Loucy (cell line): ENCODE measurements around the gene MAN1C1.

Experiments
- H2AFZ ChIP-seq: fragments of 200-600 bp; sonication (generic); 2 replicates; pipeline ENCODE4 v1.6.0; 2016; ENCODE audit warnings: antibody characterized with exemption, mild to moderate bottlenecking, low read length, moderate library complexity
- H3F3A ChIP-seq: fragments of 200-600 bp; 2 replicates; pipeline ENCODE4 v1.6.0; 2016; ENCODE audit warnings: antibody characterized with exemption, low read depth, mild to moderate bottlenecking
- H3K27me3 ChIP-seq: fragments of 200-600 bp; sonication (generic); 2 replicates; pipeline ENCODE4 v1.6.1; 2014; ENCODE audit warnings: low read length, mild to moderate bottlenecking; ENCODE audit not compliant: insufficient read depth, poor library complexity, severe bottlenecking
- H3K36me3 ChIP-seq: fragments of 200-600 bp; sonication (generic); 2 replicates; pipeline ENCODE4 v1.6.1; 2016; ENCODE audit warnings: low read length; ENCODE audit not compliant: insufficient read depth
- H3K4me1 ChIP-seq: fragments of 200-600 bp; sonication (generic); 2 replicates; pipeline ENCODE4 v1.5.1; 2014; ENCODE audit warnings: low read length, mild to moderate bottlenecking; ENCODE audit not compliant: insufficient read depth, poor library complexity, severe bottlenecking
- H3K4me2 ChIP-seq: fragments of 200-600 bp; sonication (generic); 2 replicates; pipeline ENCODE4 v1.6.0; 2014; ENCODE audit warnings: antibody characterized with exemption, low read length, low read depth, mild to moderate bottlenecking; ENCODE audit not compliant: poor library complexity, severe bottlenecking
- H3K4me3 ChIP-seq: fragments of 200-600 bp; sonication (generic); 2 replicates; pipeline ENCODE4 v1.5.1; 2014; ENCODE audit warnings: low read length, mild to moderate bottlenecking, mixed read lengths; ENCODE audit not compliant: poor library complexity, severe bottlenecking
- H3K79me2 ChIP-seq: fragments of 200-600 bp; sonication (generic); 2 replicates; pipeline ENCODE4 v1.6.1; 2014; ENCODE audit warnings: low read length; ENCODE audit not compliant: insufficient read depth
- H3K9ac ChIP-seq: fragments of 200-600 bp; sonication (generic); 2 replicates; pipeline ENCODE4 v1.6.0; 2014; ENCODE audit warnings: mild to moderate bottlenecking, low read depth, low read length, moderate library complexity; ENCODE audit not compliant: poor library complexity, severe bottlenecking
- H3K9me2 ChIP-seq: fragments of 200-600 bp; sonication (generic); replicated peaks from 2 replicates; pipeline ENCODE4 v1.6.1; 2016; ENCODE audit warnings: low read depth, low read length, mixed read lengths
- H3K9me3 ChIP-seq: fragments of 200-600 bp; sonication (generic); 2 replicates; pipeline ENCODE4 v1.6.1; 2014; ENCODE audit warnings: mild to moderate bottlenecking, antibody characterized with exemption, low read length, low read depth; ENCODE audit not compliant: insufficient read depth
- H4K20me1 ChIP-seq: fragments of 200-600 bp; sonication (generic); 2 replicates; pipeline ENCODE4 v1.6.0; 2014; ENCODE audit warnings: antibody characterized with exemption, low read length, mild to moderate bottlenecking; ENCODE audit not compliant: insufficient read depth, poor library complexity, severe bottlenecking
- EZH2phosphoT487 ChIP-seq: fragments of 200-600 bp; IDR thresholded peaks from 2 replicates; pipeline ENCODE4 v1.6.1; 2018; ENCODE audit warnings: antibody characterized with exemption, mild to moderate bottlenecking, moderate library complexity, borderline replicate concordance
- TF ChIP-seq, protein P1 (sequence below): fragments of 200-600 bp; sonication (generic); conservative IDR thresholded peaks from 2 replicates; pipeline ENCODE4 v1.5.1; 2014; ENCODE audit warnings: mild to moderate bottlenecking, antibody characterized with exemption, low read length

The MAN1C1 gene

DNA sequence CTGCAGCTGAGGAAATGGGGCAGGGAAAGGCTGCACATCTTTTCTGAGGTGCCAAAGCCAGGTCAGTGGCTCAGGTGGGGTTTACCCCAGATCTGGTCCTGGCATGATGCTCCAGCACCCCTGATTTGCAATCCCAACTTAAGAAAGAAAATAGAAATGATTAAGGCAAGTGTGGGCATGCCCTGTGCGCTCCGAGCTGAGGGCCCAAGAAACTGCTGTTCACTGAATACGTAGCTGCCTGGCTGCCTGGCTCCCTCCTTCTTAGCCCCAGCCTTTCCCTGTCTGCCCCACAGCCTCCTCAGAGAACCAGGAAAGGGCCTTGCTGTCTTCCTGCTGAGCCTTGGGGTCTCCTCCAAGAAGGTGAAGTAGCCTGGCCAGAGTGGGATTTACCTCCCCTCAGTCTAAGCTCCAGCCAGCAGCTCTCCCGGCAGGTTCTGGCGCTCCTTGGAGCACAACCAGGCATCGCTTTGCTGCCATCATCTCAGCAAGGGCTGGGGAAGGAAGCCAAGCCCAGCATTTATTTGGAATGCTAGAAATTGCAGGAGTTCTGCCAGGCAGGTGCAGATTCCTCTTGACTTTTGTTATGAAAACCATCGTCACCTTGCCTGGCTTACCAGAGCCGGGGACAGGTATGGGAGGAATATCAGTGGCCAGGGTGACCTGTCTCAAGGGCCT lies 132.1 kb downstream of the MAN1C1 start:
- H3K36me3 ChIP-seq, result no peaks in the 10 kb centered on the region
- H3K27me3 ChIP-seq, result no peaks in the 10 kb centered on the region
- no peaks in the 10 kb centered on the region for H3K79me2 ChIP-seq
- no peak overlapping the region for H3K9ac ChIP-seq
- H2AFZ ChIP-seq, result no peak overlapping the region
- no peaks in the 10 kb centered on the region for H4K20me1 ChIP-seq
- H3F3A ChIP-seq, result no peaks in the 10 kb centered on the region
- no peaks in the 10 kb centered on the region for H3K9me3 ChIP-seq
- TF ChIP-seq, protein P1, sequence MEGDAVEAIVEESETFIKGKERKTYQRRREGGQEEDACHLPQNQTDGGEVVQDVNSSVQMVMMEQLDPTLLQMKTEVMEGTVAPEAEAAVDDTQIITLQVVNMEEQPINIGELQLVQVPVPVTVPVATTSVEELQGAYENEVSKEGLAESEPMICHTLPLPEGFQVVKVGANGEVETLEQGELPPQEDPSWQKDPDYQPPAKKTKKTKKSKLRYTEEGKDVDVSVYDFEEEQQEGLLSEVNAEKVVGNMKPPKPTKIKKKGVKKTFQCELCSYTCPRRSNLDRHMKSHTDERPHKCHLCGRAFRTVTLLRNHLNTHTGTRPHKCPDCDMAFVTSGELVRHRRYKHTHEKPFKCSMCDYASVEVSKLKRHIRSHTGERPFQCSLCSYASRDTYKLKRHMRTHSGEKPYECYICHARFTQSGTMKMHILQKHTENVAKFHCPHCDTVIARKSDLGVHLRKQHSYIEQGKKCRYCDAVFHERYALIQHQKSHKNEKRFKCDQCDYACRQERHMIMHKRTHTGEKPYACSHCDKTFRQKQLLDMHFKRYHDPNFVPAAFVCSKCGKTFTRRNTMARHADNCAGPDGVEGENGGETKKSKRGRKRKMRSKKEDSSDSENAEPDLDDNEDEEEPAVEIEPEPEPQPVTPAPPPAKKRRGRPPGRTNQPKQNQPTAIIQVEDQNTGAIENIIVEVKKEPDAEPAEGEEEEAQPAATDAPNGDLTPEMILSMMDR, result no peak
- no peak for TF ChIP-seq EZH2phosphoT487
- no peak overlapping the region for H3K4me2 ChIP-seq
- no peak overlapping the region for H3K4me3 ChIP-seq
- H3K9me2 ChIP-seq, result no peaks in the 10 kb centered on the region
- no peaks in the 10 kb centered on the region for H3K4me1 ChIP-seq

DNA sequence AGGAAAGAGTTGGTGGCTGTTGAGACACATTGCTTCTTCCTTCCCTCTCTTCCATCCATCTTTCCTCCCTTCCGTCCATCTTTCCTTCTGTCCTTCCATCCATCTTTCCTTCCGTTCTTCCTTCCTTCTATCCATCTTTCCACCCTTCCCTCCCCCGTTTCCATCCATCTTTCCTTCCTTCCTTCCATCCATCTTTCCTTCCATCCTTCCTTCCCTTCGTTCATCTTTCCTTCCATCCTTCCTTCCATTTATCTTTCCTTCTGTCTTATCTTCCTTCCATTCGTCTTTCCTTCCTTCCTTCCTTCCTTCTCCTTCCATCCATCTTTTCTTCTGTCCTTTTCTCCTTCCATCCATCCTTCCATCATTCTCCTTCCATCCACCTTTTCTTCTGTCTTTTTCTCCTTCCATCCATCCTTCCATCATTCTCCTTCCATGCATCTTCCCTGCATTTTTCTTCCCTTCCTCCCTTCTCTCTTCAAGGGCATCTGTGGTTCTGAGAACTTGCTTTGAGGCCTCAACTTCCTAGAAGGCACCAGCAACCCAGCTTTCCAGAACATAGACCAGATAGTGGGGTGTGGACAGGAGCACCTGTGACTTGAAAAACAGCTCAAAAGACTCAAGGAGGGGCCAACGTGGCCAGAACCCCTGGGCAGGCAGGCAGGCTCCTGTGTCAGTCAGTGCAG lies 134.5 kb downstream of the MAN1C1 start:
- Histone ChIP-seq H3K36me3 (no peaks in the 10 kb centered on the region), H3K79me2 (no peaks in the 10 kb centered on the region), H3K4me2 (no peak overlapping the region), H3K9ac (no peak overlapping the region), H3F3A (no peaks in the 10 kb centered on the region), H2AFZ (no peak overlapping the region), H3K9me2 (no peaks in the 10 kb centered on the region), H3K27me3 (no peaks in the 10 kb centered on the region), H4K20me1 (no peaks in the 10 kb centered on the region), H3K4me1 (peaks cover 5% of the 10 kb centered on the region), H3K9me3 (no peaks in the 10 kb centered on the region), H3K4me3 (no peak overlapping the region)
- TF ChIP-seq EZH2phosphoT487, result no peak
- TF ChIP-seq, protein P1, result no peak

DNA sequence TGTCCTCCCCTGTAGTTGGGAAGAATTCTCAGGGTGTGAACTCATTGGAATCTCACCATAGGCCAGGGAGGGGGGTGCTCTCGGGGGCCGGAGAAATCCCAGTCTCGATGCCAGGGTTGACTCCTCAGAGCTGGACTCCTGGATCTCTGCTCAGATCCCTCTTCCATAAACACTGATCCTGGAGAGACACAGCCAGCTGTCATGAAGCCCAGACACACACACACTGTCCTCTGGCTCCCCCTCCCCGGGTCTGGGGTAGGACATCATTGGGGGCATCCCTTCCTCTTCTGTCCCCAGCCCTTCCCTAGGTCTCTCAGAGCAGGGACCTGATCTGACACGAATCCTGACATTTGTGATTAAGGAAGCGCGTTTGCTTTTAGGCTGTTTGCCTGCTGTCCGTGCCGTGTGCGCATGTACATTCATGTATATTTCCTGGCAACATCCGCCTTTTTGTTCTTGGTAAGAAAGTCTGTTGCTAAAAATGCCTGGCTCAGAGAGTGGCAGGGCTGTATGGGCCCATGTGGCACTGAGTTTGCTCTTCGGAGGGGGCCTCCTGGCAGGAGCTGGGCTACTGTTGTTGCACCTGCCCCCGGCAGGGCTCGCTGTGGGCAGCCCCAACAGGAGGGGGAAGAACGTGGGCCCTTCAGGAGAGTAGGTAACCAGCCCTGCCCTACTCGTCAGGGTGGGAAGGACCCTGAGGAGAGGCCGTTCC lies 138.0 kb downstream of the MAN1C1 start:
- no peak overlapping the region for H3K9ac ChIP-seq
- H3K4me3 ChIP-seq, result no peak overlapping the region

More for the DNA sequence above, 138.0 kb downstream of the MAN1C1 start:
- Histone ChIP-seq H3K79me2 (no peaks in the 10 kb centered on the region), H3F3A (no peaks in the 10 kb centered on the region), H3K9me2 (no peaks in the 10 kb centered on the region), H3K36me3 (no peaks in the 10 kb centered on the region), H2AFZ (no peak overlapping the region), H3K4me1 (peaks cover 18% of the 10 kb centered on the region), H3K4me2 (no peak overlapping the region), H3K27me3 (no peaks in the 10 kb centered on the region), H3K9me3 (no peaks in the 10 kb centered on the region), H4K20me1 (no peaks in the 10 kb centered on the region)
- TF ChIP-seq, protein P1, result no peak
- no peak for TF ChIP-seq EZH2phosphoT487
